K562 (cell line): Measurements from ENCODE around the gene SLC6A4.

Experiments
- CTBP1 ChIP-seq: fragments of 450-650 bp; IDR thresholded peaks from 2 replicates; pipeline ENCODE4 v1.6.1; 2016; ENCODE audit warnings: borderline replicate concordance
- CTCF ChIP-seq, 3 experiments: IDR thresholded peaks in 2 of 3; conservative IDR thresholded peaks in 1 of 3; 2 replicates each; pipeline ENCODE4 v1.5.1; 2011 to 2012; ENCODE audit warnings: low read length in 3 of 3, mild to moderate bottlenecking in 3 of 3, control low read depth in 2 of 3, improper control_type of control experiment in 1 of 3, inconsistent platforms in 1 of 3, low read depth in 1 of 3, mixed read lengths in 1 of 3, moderate library complexity in 1 of 3; ENCODE audit not compliant: insufficient read depth in 2 of 3
- EP300 ChIP-seq: IDR thresholded peaks from 2 replicates; pipeline ENCODE4 v1.6.1; 2012; ENCODE audit warnings: low read length, improper control_type of control experiment
- MAFF ChIP-seq: IDR thresholded peaks from 2 replicates; pipeline ENCODE4 v1.6.1; 2012; ENCODE audit warnings: low read length, improper control_type of control experiment
- NR2C1 ChIP-seq, 2 experiments: fragments of 450-650 bp; IDR thresholded peaks; 2 replicates each; pipeline ENCODE4 v1.6.1; 2017; ENCODE audit warnings: mild to moderate bottlenecking in 2 of 2, antibody characterized with exemption in 1 of 2, inconsistent platforms in 1 of 2, missing compliant biosample characterization in 1 of 2, missing genetic modification characterization in 1 of 2
- SMARCC2 ChIP-seq: fragments of 450-650 bp; IDR thresholded peaks from 2 replicates; pipeline ENCODE4 v1.6.1; 2017; ENCODE audit warnings: antibody characterized with exemption, moderate library complexity, mild to moderate bottlenecking, low read depth
- SP2 ChIP-seq: IDR thresholded peaks from 2 replicates; pipeline ENCODE4 v1.6.1; 2011; ENCODE audit warnings: mild to moderate bottlenecking, low read depth, low read length, moderate library complexity; ENCODE audit not compliant: poor library complexity, severe bottlenecking; ENCODE audit errors: extremely low read depth
- WHSC1 ChIP-seq: IDR thresholded peaks from one replicate; pipeline ENCODE4 v1.6.1; 2012; ENCODE audit warnings: low read length, control low read depth, inconsistent platforms

- no peak for TF ChIP-seq EP300
- TF ChIP-seq CTCF (IDR thresholded peaks at IDR 0.05 in 2 of 3, conservative IDR thresholded peaks at IDR 0.05 in 1 of 3; ENCODE audit: insufficient read depth in 2 of 3, low read depth in 1 of 3, low read length in 3 of 3), result no peak
- no peak for TF ChIP-seq SMARCC2
- no peak for TF ChIP-seq MAFF
- TF ChIP-seq NR2C1 (IDR thresholded peaks at IDR 0.05), result no peak
- no peak for TF ChIP-seq NR2C1 (tag; IDR thresholded peaks at IDR 0.05)
- TF ChIP-seq WHSC1, result no peak
- TF ChIP-seq SP2, result no peak
- no peak for TF ChIP-seq CTBP1
Observed at GRCh38 chr17:30222721-30223175, 12.7 kb downstream of the SLC6A4 start.
